Colonic mucosa (tissue), 4 donors: ENCODE results near the gene HIVEP2. TPM values are rescaled to one million over a fixed set of nuclear protein-coding genes. Genes with fewer than 3 reads are reported as not detected.

Source experiments
- DNase-seq: peaks from one replicate; pipeline ENCODE4 v3.0.0-alpha.2; 2020
- H3K27ac ChIP-seq: fragments of 200-600 bp; one replicate; pipeline ENCODE4 v1.8.0; 2021
- H3K27me3 ChIP-seq: fragments of 200-600 bp; one replicate; pipeline ENCODE4 v1.8.0; 2021
- H3K36me3 ChIP-seq: fragments of 200-600 bp; one replicate; pipeline ENCODE4 v1.8.0; 2021
- H3K4me1 ChIP-seq: fragments of 200-600 bp; one replicate; pipeline ENCODE4 v1.8.0; 2021; ENCODE audit warnings: mild to moderate bottlenecking
- H3K4me3 ChIP-seq: fragments of 200-600 bp; one replicate; pipeline ENCODE4 v1.8.0; 2021
- H3K9ac ChIP-seq, 2 donors: one replicate each; pipeline ENCODE4 v1.7.0; 2013; ENCODE audit warnings: control low read depth in 2 of 2, low read depth in 2 of 2, low read length in 2 of 2
- H3K9me3 ChIP-seq: fragments of 200-600 bp; one replicate; pipeline ENCODE4 v1.8.0; 2021
- CTCF ChIP-seq: fragments of 200-600 bp; IDR thresholded peaks from one replicate; pipeline ENCODE4 v1.8.0; 2022; ENCODE audit warnings: antibody characterized with exemption, mild to moderate bottlenecking
- intact Hi-C: fragments of 100-400 bp; cut with DNase I; formaldehyde crosslinking; loops from one replicate; pipeline ENCODE4 v1.14.1; 2022
- total RNA-seq, 2 donors: library from RNA; stranded (reverse); fragmentation: NEBNext Ultra II Directional in 1 of 2; extraction: Animal tissue kit (Norgen Biotek cat#: 25700) in 1 of 2; gene quantifications; one replicate each; pipeline ENCODE4 v1.2.1, GENCODE V29; 2021
- donor health status: healthy.
- donor health status: DM: no; HTN: no; CAD: no.
- donor health status: DM: no; HTN: no; CAD: no.

The HIVEP2 gene
- total RNA-seq, 2 donors from 2014 or later = 5.3 to 15.2 TPM

GRCh38 chr6:142833798-142834197, 111.2 kb downstream of the HIVEP2 start:
- no peaks in the 10 kb centered on the region for H3K4me1 ChIP-seq
- no peak overlapping the region for H3K4me3 ChIP-seq
- intact Hi-C loops = no loop called here
- H3K36me3 ChIP-seq = no peaks in the 10 kb centered on the region
- H3K9me3 ChIP-seq = no peaks in the 10 kb centered on the region
- no peak for DNase-seq
- H3K27ac ChIP-seq = no peak overlapping the region
- TF ChIP-seq CTCF = no peak
- no peaks in the 10 kb centered on the region for H3K27me3 ChIP-seq
- no peak overlapping the region for H3K9ac ChIP-seq

- Histone ChIP-seq H3K9ac (no peak overlapping the region), H3K9me3 (no peaks in the 10 kb centered on the region), H3K4me1 (no peaks in the 10 kb centered on the region), H3K36me3 (no peaks in the 10 kb centered on the region), H3K27ac (no peak overlapping the region), H3K4me3 (no peak overlapping the region), H3K27me3 (no peaks in the 10 kb centered on the region)
- intact Hi-C loops = no loop called here
- TF ChIP-seq CTCF = no peak
- no peak for DNase-seq
Measured at GRCh38 chr6:142833054-142833453, 111.9 kb downstream of the HIVEP2 start.

- TF ChIP-seq CTCF = no peak
- no peak overlapping the region for H3K9ac ChIP-seq
- H3K4me1 ChIP-seq = peaks cover 2% of the 10 kb centered on the region
- no peaks in the 10 kb centered on the region for H3K36me3 ChIP-seq
- H3K27ac ChIP-seq = no peak overlapping the region
- no peaks in the 10 kb centered on the region for H3K9me3 ChIP-seq
- H3K27me3 ChIP-seq = no peaks in the 10 kb centered on the region
- H3K4me3 ChIP-seq = no peak overlapping the region
- intact Hi-C loops = no loop called here
- DNase-seq = no peak
Measured at GRCh38 chr6:142830807-142831206, 114.2 kb downstream of the HIVEP2 start.

- intact Hi-C loops = no loop called here
- no peak overlapping the region for H3K9ac ChIP-seq
Measured at GRCh38 chr6:142830116-142830710, 114.8 kb downstream of the HIVEP2 start.

GRCh38 chr6:142829556-142829955, 115.4 kb downstream of the HIVEP2 start:
- TF ChIP-seq CTCF = no peak
- no peak for DNase-seq
- Histone ChIP-seq H3K4me1 (peaks cover 2% of the 10 kb centered on the region), H3K9me3 (no peaks in the 10 kb centered on the region), H3K4me3 (no peak overlapping the region), H3K36me3 (no peaks in the 10 kb centered on the region), H3K27ac (no peak overlapping the region), H3K9ac (no peak overlapping the region), H3K27me3 (no peaks in the 10 kb centered on the region)
- intact Hi-C loops = loop anchor here (10.0 kb wide), 1 partner anchor 115 kb away; the partner anchor contains the start of gene HIVEP2

More at GRCh38 chr6:142830116-142830710, 114.8 kb downstream of the HIVEP2 start:
- Histone ChIP-seq H3K27ac (no peak overlapping the region), H3K27me3 (no peaks in the 10 kb centered on the region), H3K36me3 (no peaks in the 10 kb centered on the region), H3K4me3 (no peak overlapping the region), H3K9me3 (no peaks in the 10 kb centered on the region), H3K4me1 (peaks cover 2% of the 10 kb centered on the region)
- DNase-seq = no peak
- TF ChIP-seq CTCF = no peak
